HFFc6 (cell line): ENCODE measurements around the gene ZNF385C. TPM values are rescaled to one million over a fixed set of nuclear protein-coding genes. Genes with fewer than 3 reads are reported as not detected.
A peak's percentile ranks its signal among the peaks of the same experiment; 100 is the strongest.

Experiments used
- DNase-seq: peaks from one replicate; pipeline ENCODE4 v3.0.0-alpha.2; 2018
- H3K27ac Mint-ChIP-seq: 2 replicates; pipeline ENCODE4 v1.8.0; 2020; ENCODE audit warnings: mild to moderate bottlenecking, mixed read lengths
- H3K27me3 Mint-ChIP-seq: 2 replicates; pipeline ENCODE4 v1.8.0; 2021; ENCODE audit warnings: mild to moderate bottlenecking, moderate library complexity, mixed read lengths; ENCODE audit not compliant: insufficient read depth
- H3K36me3 Mint-ChIP-seq: 2 replicates; pipeline ENCODE4 v1.8.0; 2021; ENCODE audit warnings: low read depth, mixed read lengths
- H3K4me1 Mint-ChIP-seq: 2 replicates; pipeline ENCODE4 v1.8.0; 2020; ENCODE audit warnings: low read depth, mixed read lengths
- H3K4me3 Mint-ChIP-seq: 2 replicates; pipeline ENCODE4 v1.8.0; 2020; ENCODE audit warnings: mild to moderate bottlenecking, moderate library complexity, mixed read lengths
- H3K9me3 Mint-ChIP-seq: 2 replicates; pipeline ENCODE4 v1.8.0; 2020; ENCODE audit warnings: mild to moderate bottlenecking, mixed read lengths
- total RNA-seq, 6 experiments: library from RNA; stranded (reverse); fragmentation: NEBNext Ultra II Directional; extraction: Animal tissue kit (Norgen Biotek cat#: 25700); gene quantifications; 2 replicates in 1 of 6; 3 replicates in 5 of 6; pipeline ENCODE4 v1.2.3, GENCODE V29; 2021
- TF ChIP-seq, protein P1 (sequence below): fragments of 200-600 bp; sonication (generic); IDR thresholded peaks from 2 replicates; pipeline ENCODE4 v1.5.0; 2021; ENCODE audit warnings: antibody characterized with exemption, mild to moderate bottlenecking

ZNF385C gene
- total RNA-seq, 6 experiments from 2014 or later, result not detected

DNA sequence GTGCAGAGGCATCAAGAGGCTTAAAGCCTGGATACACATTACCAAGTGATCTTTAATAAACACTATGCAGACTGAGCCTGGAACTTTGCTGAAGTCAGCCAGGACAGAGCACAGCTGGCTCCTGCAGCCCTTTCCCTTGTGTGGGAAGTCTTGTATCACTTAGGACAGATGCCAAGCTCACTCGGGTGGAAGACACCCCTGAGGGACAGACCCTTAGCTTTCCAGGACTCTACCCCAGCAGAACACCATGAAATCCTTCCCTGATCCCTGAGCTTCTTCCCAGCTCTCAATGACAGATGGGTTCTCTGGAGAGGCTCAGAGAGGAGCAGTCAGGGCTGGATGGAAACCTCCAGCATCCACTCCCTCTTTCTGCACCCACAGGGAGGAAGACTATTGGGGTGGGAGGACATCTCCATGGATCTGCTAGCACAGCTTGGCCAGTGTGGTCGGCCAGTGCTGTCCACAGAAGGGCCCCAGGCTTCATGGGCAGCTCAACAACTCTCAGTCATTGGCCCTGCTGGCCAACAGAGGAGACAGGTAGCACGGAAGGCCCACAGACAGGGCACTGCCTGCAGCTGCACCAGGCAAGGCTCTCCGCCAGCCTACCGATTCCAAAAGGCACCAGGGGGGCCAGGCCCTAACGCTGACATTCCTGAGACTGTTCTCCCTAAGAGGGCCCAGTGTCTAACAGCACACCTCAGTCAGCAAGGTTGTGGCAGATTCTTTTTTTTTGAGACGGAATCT, 40.6 kb upstream of the ZNF385C start:
- Mint-ChIP-seq H3K27ac (no peak overlapping the region), H3K9me3 (no peaks in the 10 kb centered on the region), H3K4me3 (no peak overlapping the region), H3K27me3 (peaks cover 3% of the 10 kb centered on the region), H3K36me3 (peaks cover 10% of the 10 kb centered on the region), H3K4me1 (peaks cover 54% of the 10 kb centered on the region)
- TF ChIP-seq, protein P1, sequence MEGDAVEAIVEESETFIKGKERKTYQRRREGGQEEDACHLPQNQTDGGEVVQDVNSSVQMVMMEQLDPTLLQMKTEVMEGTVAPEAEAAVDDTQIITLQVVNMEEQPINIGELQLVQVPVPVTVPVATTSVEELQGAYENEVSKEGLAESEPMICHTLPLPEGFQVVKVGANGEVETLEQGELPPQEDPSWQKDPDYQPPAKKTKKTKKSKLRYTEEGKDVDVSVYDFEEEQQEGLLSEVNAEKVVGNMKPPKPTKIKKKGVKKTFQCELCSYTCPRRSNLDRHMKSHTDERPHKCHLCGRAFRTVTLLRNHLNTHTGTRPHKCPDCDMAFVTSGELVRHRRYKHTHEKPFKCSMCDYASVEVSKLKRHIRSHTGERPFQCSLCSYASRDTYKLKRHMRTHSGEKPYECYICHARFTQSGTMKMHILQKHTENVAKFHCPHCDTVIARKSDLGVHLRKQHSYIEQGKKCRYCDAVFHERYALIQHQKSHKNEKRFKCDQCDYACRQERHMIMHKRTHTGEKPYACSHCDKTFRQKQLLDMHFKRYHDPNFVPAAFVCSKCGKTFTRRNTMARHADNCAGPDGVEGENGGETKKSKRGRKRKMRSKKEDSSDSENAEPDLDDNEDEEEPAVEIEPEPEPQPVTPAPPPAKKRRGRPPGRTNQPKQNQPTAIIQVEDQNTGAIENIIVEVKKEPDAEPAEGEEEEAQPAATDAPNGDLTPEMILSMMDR, result no peak
- no peak for DNase-seq

- peaks cover 55% of the 10 kb centered on the region for H3K4me1 Mint-ChIP-seq
- H3K9me3 Mint-ChIP-seq, result no peaks in the 10 kb centered on the region
- H3K4me3 Mint-ChIP-seq, result no peak overlapping the region
- peaks cover 18% of the 10 kb centered on the region for H3K36me3 Mint-ChIP-seq
- 0 out of 2 replicates have a peak overlapping the region, but pooled peaks have one; percentile 89 for H3K27ac Mint-ChIP-seq
- TF ChIP-seq, protein P1, result no peak
- no peak for DNase-seq
- H3K27me3 Mint-ChIP-seq, result peaks cover 3% of the 10 kb centered on the region
These were observed 38.4 kb upstream of the ZNF385C start for GRCh38 chr17:42136654-42137051.

DNA sequence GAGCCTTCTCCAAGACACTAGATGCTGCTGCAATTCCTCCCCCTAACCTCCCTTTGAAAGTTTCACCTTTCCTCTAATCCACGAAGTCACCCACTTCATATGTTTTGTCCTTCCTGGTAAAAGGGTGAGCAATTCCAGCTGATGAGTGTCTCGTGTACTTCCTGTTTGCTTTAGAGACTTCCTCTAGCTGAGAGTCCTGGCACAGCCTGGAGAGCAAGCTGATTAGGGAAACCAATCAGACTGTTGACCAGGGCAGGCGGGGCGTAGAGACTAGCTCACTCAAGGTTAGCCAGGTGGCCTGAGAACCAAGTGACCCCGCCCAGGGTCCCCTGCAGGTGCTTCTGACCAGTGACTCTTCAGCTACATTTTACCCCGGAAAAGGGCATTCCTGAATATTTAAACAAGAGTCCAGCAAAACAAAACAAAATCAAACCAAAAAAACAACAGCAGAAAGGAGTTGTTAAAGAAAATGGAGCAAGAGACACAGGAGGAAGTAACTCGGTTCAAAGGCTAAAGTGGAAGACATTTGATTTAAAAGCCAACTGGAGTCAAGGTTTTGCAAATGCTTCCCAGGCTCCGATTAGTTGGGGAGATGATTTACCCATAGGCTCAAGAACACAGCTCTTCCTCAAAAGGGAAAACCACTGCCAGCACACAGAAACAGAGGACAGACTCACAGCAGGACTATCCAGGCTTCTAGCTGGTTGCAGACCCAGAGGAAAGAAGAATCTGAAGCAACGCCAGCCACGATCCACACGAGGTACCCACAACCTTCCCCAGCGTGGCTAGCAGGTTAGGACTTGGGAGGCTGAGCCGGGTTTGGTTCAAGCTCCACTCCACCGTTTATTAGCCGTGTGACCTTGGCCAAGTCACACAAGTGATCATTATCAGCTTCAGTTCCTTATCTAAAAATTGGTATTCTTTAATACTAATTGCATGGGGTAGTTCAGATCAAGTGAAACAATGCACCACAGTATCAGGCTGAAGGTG, 37.7 kb upstream of the ZNF385C start:
- H3K27me3 Mint-ChIP-seq, result peaks cover 3% of the 10 kb centered on the region
- H3K4me1 Mint-ChIP-seq, result peaks cover 55% of the 10 kb centered on the region
- H3K27ac Mint-ChIP-seq, result peak overlapping the region; percentile 89
- TF ChIP-seq, protein P1, result no peak
- H3K36me3 Mint-ChIP-seq, result peaks cover 23% of the 10 kb centered on the region
- peak overlapping the region; percentile 62 for H3K4me3 Mint-ChIP-seq
- no peaks in the 10 kb centered on the region for H3K9me3 Mint-ChIP-seq
- peak; percentile 57 for DNase-seq

GRCh38 chr17:42135151-42135550, 36.9 kb upstream of the ZNF385C start:
- no peaks in the 10 kb centered on the region for H3K9me3 Mint-ChIP-seq
- peaks cover 60% of the 10 kb centered on the region for H3K4me1 Mint-ChIP-seq
- peaks cover 28% of the 10 kb centered on the region for H3K36me3 Mint-ChIP-seq
- TF ChIP-seq, protein P1, result no peak
- peak overlapping the region; percentile 89 for H3K27ac Mint-ChIP-seq
- peak overlapping the region; percentile 62; the same call in 1 of the 2 replicates for H3K4me3 Mint-ChIP-seq
- DNase-seq, result no peak
- peaks cover 6% of the 10 kb centered on the region for H3K27me3 Mint-ChIP-seq

DNA sequence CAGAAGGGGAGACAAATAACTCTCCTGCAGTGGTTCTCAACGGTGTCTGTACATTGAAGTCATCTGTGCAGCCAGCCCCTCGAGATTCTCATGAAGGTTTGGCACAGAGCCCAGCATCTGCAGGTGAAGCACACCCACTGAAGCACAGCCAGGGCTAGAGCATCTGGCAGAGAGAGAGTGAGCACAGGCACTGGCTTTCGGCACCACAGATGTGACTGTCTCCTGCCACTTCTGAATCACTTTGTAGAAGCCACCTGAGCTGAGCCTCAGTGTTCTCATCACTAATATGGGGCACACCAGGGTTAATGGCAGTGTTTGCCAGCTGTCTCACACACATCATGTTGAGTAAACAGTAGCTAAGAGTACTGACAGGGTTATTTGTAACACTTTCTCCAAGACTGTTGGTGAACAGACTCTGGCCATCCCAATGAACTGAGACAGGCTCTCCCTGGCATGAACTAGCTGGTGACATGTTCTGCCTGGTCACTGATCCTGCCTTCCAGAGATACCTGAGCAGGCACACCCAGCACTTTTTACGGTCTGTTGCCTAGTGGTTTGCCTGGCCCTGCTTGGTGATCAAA, 35.3 kb upstream of the ZNF385C start:
- Mint-ChIP-seq H3K27ac (peak overlapping the region; percentile 94), H3K4me1 (peaks cover 60% of the 10 kb centered on the region), H3K4me3 (peak overlapping the region; percentile 83; the same call in 1 of the 2 replicates), H3K36me3 (peaks cover 31% of the 10 kb centered on the region), H3K9me3 (no peaks in the 10 kb centered on the region), H3K27me3 (peaks cover 6% of the 10 kb centered on the region)
- no peak for DNase-seq
- TF ChIP-seq, protein P1, result no peak
